Stimulated activated naive B cell treated with anti-CD40 and anti-IgM and Interleukin-4, amounts not matched to agents 10 μg/mL and 1 μg/mL and 100 μg/mL, for 72 hours (primary cell): Measurements from ENCODE around the gene TLR2.

Experiments
- ATAC-seq, 2 donors: fragments of 150-1000 bp; cut with Tn5 transposase; replicated peaks; 2 replicates each; pipeline ENCODE4 v1.10.0; 2021; ENCODE audit warnings: moderate library complexity in 1 of 2
- DNase-seq: peaks from one replicate; pipeline ENCODE4 v3.0.0; 2021
- H3K27ac Mint-ChIP-seq: one replicate; pipeline ENCODE4 v1.8.0; 2022; ENCODE audit warnings: mild to moderate bottlenecking, mixed read lengths
- H3K27me3 Mint-ChIP-seq, 2 donors: one replicate each; pipeline ENCODE4 v1.8.0; 2022; ENCODE audit warnings: mixed read lengths in 2 of 2
- H3K36me3 Mint-ChIP-seq, 2 donors: one replicate each; pipeline ENCODE4 v1.8.0; 2022; ENCODE audit warnings: mixed read lengths in 2 of 2, mild to moderate bottlenecking in 1 of 2
- H3K4me1 Mint-ChIP-seq, 2 donors: one replicate each; pipeline ENCODE4 v1.8.0; 2022; ENCODE audit warnings: mixed read lengths in 2 of 2, mild to moderate bottlenecking in 1 of 2
- H3K4me3 Mint-ChIP-seq, 2 donors: one replicate each; pipeline ENCODE4 v1.8.0; 2022; ENCODE audit warnings: mild to moderate bottlenecking in 2 of 2, mixed read lengths in 2 of 2, moderate library complexity in 1 of 2
- H3K9me3 Mint-ChIP-seq, 2 donors: one replicate each; pipeline ENCODE4 v1.8.0; 2022; ENCODE audit warnings: mixed read lengths in 2 of 2, mild to moderate bottlenecking in 1 of 2

The TLR2 gene

GRCh38 chr4:153684182-153684970 is at the start of gene TLR2:
Gene TLR2, plus strand, starts transcription at chr4:153684280. Its CDS starts 18,628 bp downstream, at chr4:153702908.
- H3K4me3 Mint-ChIP-seq, result peak within 1 kb of the TSS; percentile 83 to 87
- H3K27me3 Mint-ChIP-seq, result peaks cover 15 to 20% of the 10 kb centered on the region in 2 donors
- ATAC-seq (peak; percentile 96 to 97), DNase-seq (peak; percentile 69)
- H3K4me1 Mint-ChIP-seq, result peaks cover 10 to 19% of the 10 kb centered on the region in 2 donors
- H3K9me3 Mint-ChIP-seq, result peaks cover 2 to 3% of the 10 kb centered on the region in 2 donors
- peak within 1 kb of the TSS; percentile 56 for H3K27ac Mint-ChIP-seq
- H3K36me3 Mint-ChIP-seq, result peaks cover 15 to 17% of the 10 kb centered on the region in 2 donors

- DNase-seq (no peak), ATAC-seq (peak; percentile 36 to 51)
- Mint-ChIP-seq H3K9me3 (no peaks in the 10 kb centered on the region), H3K4me3 (no peak overlapping the region), H3K27ac (no peak overlapping the region), H3K4me1 (peaks cover 5 to 6% of the 10 kb centered on the region in 2 donors), H3K36me3 (peaks cover 50 to 60% of the 10 kb centered on the region in 2 donors), H3K27me3 (no peaks in the 10 kb centered on the region)
Measured at GRCh38 chr4:153634738-153635353, 49.2 kb upstream of the TLR2 start.

- no peaks in the 10 kb centered on the region for H3K9me3 Mint-ChIP-seq
- DNase-seq (no peak), ATAC-seq (no peak)
- H3K27me3 Mint-ChIP-seq, result no peaks in the 10 kb centered on the region
- peaks cover 44 to 50% of the 10 kb centered on the region in 2 donors for H3K36me3 Mint-ChIP-seq
- peaks cover 0 to 7% of the 10 kb centered on the region in 2 donors for H3K4me1 Mint-ChIP-seq
- H3K4me3 Mint-ChIP-seq, result no peak overlapping the region
- H3K27ac Mint-ChIP-seq, result no peak overlapping the region
Measured at GRCh38 chr4:153635846-153636245, 48.2 kb upstream of the TLR2 start.

GRCh38 chr4:153637201-153637600 is 46.9 kb upstream of the TLR2 start:
- H3K4me3 Mint-ChIP-seq, result no peak overlapping the region
- no peaks in the 10 kb centered on the region for H3K9me3 Mint-ChIP-seq
- H3K4me1 Mint-ChIP-seq, result peaks cover 11 to 14% of the 10 kb centered on the region in 2 donors
- peaks cover 39 to 42% of the 10 kb centered on the region in 2 donors for H3K36me3 Mint-ChIP-seq
- H3K27ac Mint-ChIP-seq, result no peak overlapping the region
- H3K27me3 Mint-ChIP-seq, result no peaks in the 10 kb centered on the region
- no peak for ATAC-seq
- DNase-seq, result no peak

- H3K27ac Mint-ChIP-seq, result peak overlapping the region; percentile 62
Measured at GRCh38 chr4:153638011-153638410, 46.1 kb upstream of the TLR2 start.

GRCh38 chr4:153638999-153639398 is 45.1 kb upstream of the TLR2 start:
- Mint-ChIP-seq H3K36me3 (peaks cover 32 to 35% of the 10 kb centered on the region in 2 donors), H3K27me3 (no peaks in the 10 kb centered on the region), H3K9me3 (no peaks in the 10 kb centered on the region), H3K4me3 (no peak overlapping the region), H3K27ac (peak overlapping the region; percentile 70), H3K4me1 (peaks cover 11 to 14% of the 10 kb centered on the region in 2 donors)
- DNase-seq (no peak), ATAC-seq (no peak)

More at GRCh38 chr4:153638011-153638410, 46.1 kb upstream of the TLR2 start:
- no peak for ATAC-seq
- DNase-seq, result no peak
- Mint-ChIP-seq H3K4me1 (peaks cover 11 to 14% of the 10 kb centered on the region in 2 donors), H3K4me3 (no peak overlapping the region), H3K9me3 (no peaks in the 10 kb centered on the region), H3K27me3 (no peaks in the 10 kb centered on the region), H3K36me3 (peaks cover 32 to 35% of the 10 kb centered on the region in 2 donors)

- Mint-ChIP-seq H3K4me1 (peaks cover 11 to 14% of the 10 kb centered on the region in 2 donors), H3K27ac (peak overlapping the region; percentile 60), H3K27me3 (no peaks in the 10 kb centered on the region), H3K4me3 (no peak overlapping the region), H3K9me3 (peaks cover 0 to under 1% of the 10 kb centered on the region in 2 donors), H3K36me3 (peaks cover 25 to 27% of the 10 kb centered on the region in 2 donors)
- ATAC-seq (no peak), DNase-seq (no peak)
Measured at GRCh38 chr4:153639833-153640802, 44.0 kb upstream of the TLR2 start.

- no peak for DNase-seq
- ATAC-seq, result peak in 1 of 2 donors; percentile 27
- Mint-ChIP-seq H3K4me1 (peaks cover 11 to 14% of the 10 kb centered on the region in 2 donors), H3K36me3 (peaks cover 12 to 13% of the 10 kb centered on the region in 2 donors), H3K4me3 (no peak overlapping the region), H3K9me3 (peaks cover 0 to 2% of the 10 kb centered on the region in 2 donors), H3K27ac (no peak overlapping the region), H3K27me3 (no peaks in the 10 kb centered on the region)
Measured at GRCh38 chr4:153641532-153641931, 42.5 kb upstream of the TLR2 start.

GRCh38 chr4:153643406-153644383 is 40.4 kb upstream of the TLR2 start:
- H3K9me3 Mint-ChIP-seq, result peaks cover 0 to 2% of the 10 kb centered on the region in 2 donors
- H3K36me3 Mint-ChIP-seq, result peaks cover under 1 to 4% of the 10 kb centered on the region in 2 donors
- H3K27ac Mint-ChIP-seq, result no peak overlapping the region
- peaks cover 17 to 18% of the 10 kb centered on the region in 2 donors for H3K4me1 Mint-ChIP-seq
- H3K4me3 Mint-ChIP-seq, result no peak overlapping the region
- DNase-seq, result no peak
- H3K27me3 Mint-ChIP-seq, result no peaks in the 10 kb centered on the region
- peak; percentile 95 to 97 for ATAC-seq

- Mint-ChIP-seq H3K27ac (no peak overlapping the region), H3K9me3 (peaks cover 0 to 2% of the 10 kb centered on the region in 2 donors), H3K4me3 (no peak overlapping the region), H3K27me3 (no peaks in the 10 kb centered on the region), H3K4me1 (peaks cover 12 to 18% of the 10 kb centered on the region in 2 donors), H3K36me3 (no peaks in the 10 kb centered on the region)
- no peak for DNase-seq
- no peak for ATAC-seq
Measured at GRCh38 chr4:153645183-153645582, 38.9 kb upstream of the TLR2 start.

GRCh38 chr4:153646261-153646660 is 37.8 kb upstream of the TLR2 start:
- Mint-ChIP-seq H3K36me3 (no peaks in the 10 kb centered on the region), H3K9me3 (peaks cover 0 to 2% of the 10 kb centered on the region in 2 donors), H3K27me3 (no peaks in the 10 kb centered on the region), H3K27ac (no peak overlapping the region), H3K4me3 (no peak overlapping the region), H3K4me1 (peaks cover 11 to 20% of the 10 kb centered on the region in 2 donors)
- ATAC-seq (no peak), DNase-seq (no peak)

- no peaks in the 10 kb centered on the region for H3K36me3 Mint-ChIP-seq
- H3K4me1 Mint-ChIP-seq, result peaks cover 12 to 20% of the 10 kb centered on the region in 2 donors
- no peaks in the 10 kb centered on the region for H3K27me3 Mint-ChIP-seq
- no peak overlapping the region for H3K27ac Mint-ChIP-seq
- no peak for DNase-seq
- H3K9me3 Mint-ChIP-seq, result peaks cover 0 to 2% of the 10 kb centered on the region in 2 donors
- H3K4me3 Mint-ChIP-seq, result no peak overlapping the region
- ATAC-seq, result no peak
Measured at GRCh38 chr4:153646978-153647377, 37.1 kb upstream of the TLR2 start.

- peaks cover 0 to 2% of the 10 kb centered on the region in 2 donors for H3K9me3 Mint-ChIP-seq
- no peaks in the 10 kb centered on the region for H3K27me3 Mint-ChIP-seq
- no peaks in the 10 kb centered on the region for H3K36me3 Mint-ChIP-seq
- no peak overlapping the region for H3K4me3 Mint-ChIP-seq
- H3K27ac Mint-ChIP-seq, result peak overlapping the region; percentile 63
- no peak for DNase-seq
- no peak for ATAC-seq
- peaks cover 10 to 18% of the 10 kb centered on the region in 2 donors for H3K4me1 Mint-ChIP-seq
Measured at GRCh38 chr4:153647975-153648374, 36.1 kb upstream of the TLR2 start.
